IPS-NIHi7 (cell line): ENCODE data around the gene CCDC85A.

Source experiments
- DNase-seq: peaks from one replicate; pipeline ENCODE4 v3.0.0; 2012; ENCODE audit warnings: mixed read lengths; ENCODE audit errors: extremely low spot score

Gene CCDC85A

GRCh38 chr2:56364902-56365301, 181.1 kb downstream of the CCDC85A start:
- no peak for DNase-seq

GRCh38 chr2:56369316-56369715, 185.5 kb downstream of the CCDC85A start:
- DNase-seq: no peak

GRCh38 chr2:56372071-56372656, 188.4 kb downstream of the CCDC85A start:
- no peak for DNase-seq

- no peak for DNase-seq
Measured at GRCh38 chr2:56375251-56375650, 191.5 kb downstream of the CCDC85A start.

- no peak for DNase-seq
Measured at GRCh38 chr2:56376699-56377665, 193.2 kb downstream of the CCDC85A start.

GRCh38 chr2:56379066-56379465, 195.3 kb downstream of the CCDC85A start:
- no peak for DNase-seq

DNA sequence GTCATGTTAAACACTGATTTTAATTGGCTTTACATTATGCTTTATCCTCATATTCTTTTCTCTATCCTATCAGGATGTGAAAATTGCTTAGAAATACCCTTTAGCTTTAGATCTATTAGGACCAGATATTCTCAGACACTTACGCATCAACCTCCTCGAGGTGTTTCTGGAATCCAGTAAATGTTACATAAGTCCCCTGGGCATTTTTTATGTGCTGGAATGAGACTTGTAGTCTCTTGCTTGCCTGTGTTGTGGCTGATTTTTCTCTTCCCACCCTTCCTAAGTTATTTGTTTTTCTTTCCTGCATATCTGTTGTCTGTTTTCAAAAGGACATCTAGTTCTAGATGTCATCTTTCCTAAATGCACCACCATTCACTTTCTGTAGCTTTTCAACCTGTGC, 197.1 kb downstream of the CCDC85A start:
- DNase-seq: no peak

GRCh38 chr2:56382466-56382865, 198.7 kb downstream of the CCDC85A start:
- no peak for DNase-seq

GRCh38 chr2:56386657-56387056, 202.9 kb downstream of the CCDC85A start:
- no peak for DNase-seq

GRCh38 chr2:56390644-56391043, 206.9 kb downstream of the CCDC85A start:
- no peak for DNase-seq

DNA sequence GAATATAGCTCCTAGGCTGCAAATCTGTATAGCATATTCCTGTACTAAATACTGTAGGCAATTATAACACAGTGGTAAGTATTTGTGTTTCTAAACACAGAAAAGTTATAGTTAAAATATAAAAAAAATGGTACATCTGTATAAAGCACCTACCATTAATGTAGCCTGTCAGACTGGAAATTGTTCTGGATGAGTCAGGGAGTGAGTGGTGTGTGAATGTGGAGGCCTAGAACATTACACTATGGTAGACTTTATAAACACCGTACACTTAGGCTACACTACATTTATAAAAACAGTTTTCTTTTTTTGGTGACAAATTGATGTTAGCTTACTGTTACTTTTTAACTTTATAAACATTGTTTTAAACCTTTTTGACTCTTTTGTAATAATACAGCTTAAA, 226.3 kb downstream of the CCDC85A start:
- no peak for DNase-seq

- DNase-seq: no peak
Measured at GRCh38 chr2:56416500-56417176, 232.8 kb downstream of the CCDC85A start.
